Activated CD4-positive, alpha-beta T cell treated with anti-CD3 and anti-CD28 coated beads, Interleukin-2, amount 50 U/mL, for 24 hours (primary cell): ENCODE measurements around the gene SH3BP4.

Experiments
- DNase-seq, 2 donors: peaks; one replicate each; pipeline ENCODE4 v3.0.0-alpha.2; 2020; ENCODE audit warnings: low read depth in 1 of 2, low spot score in 1 of 2

SH3BP4 gene

DNA sequence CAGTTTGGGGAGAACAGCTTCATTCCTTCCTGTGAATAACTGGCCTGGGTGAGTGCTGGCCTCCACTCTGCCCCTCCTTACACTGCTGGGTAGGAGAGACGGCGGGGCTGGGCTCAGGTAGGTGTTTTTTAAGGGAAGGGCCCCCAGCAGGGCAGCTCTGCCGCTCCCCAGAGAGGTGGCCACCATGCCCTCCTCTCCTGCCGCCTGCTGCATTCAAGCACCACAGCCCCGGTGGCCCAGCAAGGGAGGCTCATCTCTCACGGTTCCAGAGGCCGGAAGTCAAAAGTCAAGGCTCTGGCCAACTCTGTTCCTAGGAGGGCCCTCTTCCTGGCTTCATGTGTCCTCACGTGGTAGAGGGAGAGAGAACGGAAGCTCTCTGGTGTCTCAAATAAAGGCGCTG is 81.1 kb downstream of the SH3BP4 start:
- DNase-seq = no peak

- DNase-seq = no peak
Measured at GRCh38 chr2:235034265-235035118, 82.7 kb downstream of the SH3BP4 start.

DNA sequence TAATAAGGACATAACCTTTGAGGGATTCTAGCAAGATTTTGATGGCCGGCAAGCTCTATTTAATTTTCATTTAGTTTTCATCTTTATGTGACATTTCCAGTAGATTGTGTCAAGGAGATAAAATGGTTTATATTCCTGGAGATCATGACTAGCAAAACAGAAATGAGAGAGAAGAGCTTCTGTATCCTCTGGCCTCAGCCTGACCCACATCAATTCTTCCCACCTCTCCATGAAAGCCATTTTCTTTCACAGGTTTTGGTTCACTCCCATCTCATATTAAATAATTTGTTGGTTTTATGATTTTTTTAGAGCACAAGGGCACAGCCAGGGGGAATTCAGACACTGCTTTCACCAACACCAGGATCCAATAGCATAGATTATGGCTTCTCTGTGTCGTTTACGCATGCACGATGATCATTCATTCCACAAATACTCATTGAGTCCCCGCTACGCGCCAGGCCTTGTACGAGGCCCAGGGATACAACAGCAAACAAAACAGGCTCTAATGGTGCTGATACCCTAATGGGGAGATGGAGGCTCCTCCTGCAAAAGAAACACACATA is 85.9 kb downstream of the SH3BP4 start:
- DNase-seq = no peak

GRCh38 chr2:235041221-235041917 is 89.6 kb downstream of the SH3BP4 start:
- no peak for DNase-seq

GRCh38 chr2:235041918-235042575 is 90.2 kb downstream of the SH3BP4 start:
- DNase-seq = no peak

DNA sequence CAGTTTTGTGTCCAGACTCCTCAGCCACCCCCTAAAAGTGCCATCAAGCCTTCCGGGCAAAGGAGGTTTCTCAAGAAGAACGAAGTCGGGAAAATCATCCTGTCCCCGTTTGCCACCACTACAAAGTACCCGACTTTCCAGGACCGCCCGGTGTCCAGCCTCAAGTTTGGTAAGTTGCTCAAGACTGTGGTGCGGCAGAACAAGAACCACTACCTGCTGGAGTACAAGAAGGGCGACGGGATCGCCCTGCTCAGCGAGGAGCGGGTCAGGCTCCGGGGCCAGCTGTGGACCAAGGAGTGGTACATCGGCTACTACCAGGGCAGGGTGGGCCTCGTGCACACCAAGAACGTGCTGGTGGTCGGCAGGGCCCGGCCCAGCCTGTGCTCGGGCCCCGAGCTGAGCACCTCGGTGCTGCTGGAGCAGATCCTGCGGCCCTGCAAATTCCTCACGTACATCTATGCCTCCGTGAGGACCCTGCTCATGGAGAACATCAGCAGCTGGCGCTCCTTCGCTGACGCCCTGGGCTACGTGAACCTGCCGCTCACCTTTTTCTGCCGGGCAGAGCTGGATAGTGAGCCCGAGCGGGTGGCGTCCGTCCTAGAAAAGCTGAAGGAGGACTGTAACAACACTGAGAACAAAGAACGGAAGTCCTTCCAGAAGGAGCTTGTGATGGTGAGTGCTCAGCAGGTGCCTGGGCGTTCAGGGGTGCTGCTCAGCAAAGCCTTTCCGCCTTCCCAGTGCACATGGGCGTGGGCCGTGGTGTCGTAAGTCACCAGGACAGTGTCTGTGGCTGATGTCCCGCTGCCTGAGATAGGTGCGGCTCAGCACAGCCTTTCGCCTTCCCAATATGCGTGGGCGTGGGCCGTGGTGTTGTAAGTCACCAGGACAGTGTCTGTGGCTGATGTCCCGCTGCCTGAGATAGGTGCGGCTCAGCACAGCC is 91.0 kb downstream of the SH3BP4 start:
- no peak for DNase-seq

DNA sequence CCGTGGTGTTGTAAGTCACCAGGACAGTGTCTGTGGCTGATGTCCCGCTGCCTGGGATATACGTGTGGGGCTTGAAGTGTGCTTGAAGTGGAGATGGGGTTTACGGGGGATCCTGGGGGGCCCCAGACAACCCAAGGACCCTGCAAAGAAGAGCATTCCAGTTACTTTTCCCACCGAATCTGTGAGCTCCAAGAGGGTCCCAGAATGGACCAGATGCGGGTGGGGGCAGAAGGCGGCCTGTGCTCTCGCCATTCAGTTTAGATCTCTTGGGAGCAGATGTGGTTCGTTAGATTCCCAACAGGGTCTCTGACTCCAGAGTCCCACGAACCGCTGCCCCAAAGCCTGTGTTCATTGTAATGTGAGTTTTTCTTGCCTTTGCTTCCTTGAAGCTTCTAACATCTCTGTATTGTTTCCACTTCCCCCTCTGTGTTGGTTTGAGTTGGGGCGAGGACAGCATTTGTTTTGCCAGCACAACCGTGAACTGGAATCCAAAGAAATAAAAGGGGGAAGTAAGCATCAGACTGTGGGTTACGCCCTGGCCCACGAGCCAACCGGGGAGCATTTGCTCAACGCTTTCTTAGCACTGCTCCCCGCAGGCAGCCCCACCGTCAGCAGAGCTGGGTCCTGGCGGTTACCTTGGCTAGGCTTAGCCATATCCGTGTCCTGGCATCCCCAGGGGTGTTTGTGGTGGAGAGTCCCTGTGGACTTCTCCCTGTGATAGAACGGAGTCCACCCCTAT is 92.1 kb downstream of the SH3BP4 start:
- no peak for DNase-seq

- DNase-seq = no peak
Measured at GRCh38 chr2:235044501-235045271, 92.9 kb downstream of the SH3BP4 start.

- no peak for DNase-seq
Measured at GRCh38 chr2:235045336-235045972, 93.6 kb downstream of the SH3BP4 start.

- no peak for DNase-seq
Measured at GRCh38 chr2:235045973-235046343, 94.1 kb downstream of the SH3BP4 start.

GRCh38 chr2:235046589-235046988 is 94.8 kb downstream of the SH3BP4 start:
- no peak for DNase-seq

GRCh38 chr2:235047171-235048160 is 95.6 kb downstream of the SH3BP4 start:
- no peak for DNase-seq

DNA sequence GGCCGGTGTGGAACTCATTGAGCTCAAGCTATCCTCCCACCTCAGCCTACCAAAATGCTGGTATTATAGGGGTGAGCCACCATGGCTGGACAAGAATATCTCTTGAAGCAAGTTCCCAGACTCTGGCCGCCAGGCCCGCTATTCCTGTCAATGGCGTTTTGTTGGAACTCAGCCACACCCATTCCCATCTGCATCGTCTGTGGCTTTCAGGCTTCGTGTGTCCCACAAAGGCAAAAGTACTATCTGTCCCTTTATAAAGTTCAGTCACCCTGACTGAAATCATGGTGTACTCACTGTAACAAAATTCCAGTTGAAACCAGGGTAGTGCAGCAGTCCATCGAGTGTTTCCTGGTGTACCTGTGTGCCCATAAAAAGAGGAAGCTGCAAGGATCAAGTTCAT is 96.7 kb downstream of the SH3BP4 start:
- no peak for DNase-seq

- no peak for DNase-seq
Measured at GRCh38 chr2:235049069-235049468, 97.3 kb downstream of the SH3BP4 start.

DNA sequence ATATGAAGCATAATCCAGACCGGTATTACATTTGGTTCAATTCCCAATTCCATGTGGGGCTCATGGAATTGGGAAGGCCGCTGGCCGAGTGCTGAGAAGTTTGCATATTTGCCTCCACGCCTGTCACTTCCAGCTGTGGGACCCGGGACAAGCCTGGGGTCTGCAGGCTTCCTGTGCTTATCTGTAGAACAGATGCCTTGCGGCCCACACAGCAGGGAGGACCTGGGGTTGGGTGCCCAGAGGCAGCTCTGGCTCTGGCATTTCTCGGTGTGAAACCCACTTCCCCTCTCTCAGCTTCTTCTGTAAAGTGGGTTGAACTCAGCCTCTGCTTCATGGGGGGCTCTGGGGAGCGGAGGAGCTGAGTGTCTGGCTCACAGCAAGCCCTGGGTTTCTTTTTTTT is 97.9 kb downstream of the SH3BP4 start:
- DNase-seq = no peak

DNA sequence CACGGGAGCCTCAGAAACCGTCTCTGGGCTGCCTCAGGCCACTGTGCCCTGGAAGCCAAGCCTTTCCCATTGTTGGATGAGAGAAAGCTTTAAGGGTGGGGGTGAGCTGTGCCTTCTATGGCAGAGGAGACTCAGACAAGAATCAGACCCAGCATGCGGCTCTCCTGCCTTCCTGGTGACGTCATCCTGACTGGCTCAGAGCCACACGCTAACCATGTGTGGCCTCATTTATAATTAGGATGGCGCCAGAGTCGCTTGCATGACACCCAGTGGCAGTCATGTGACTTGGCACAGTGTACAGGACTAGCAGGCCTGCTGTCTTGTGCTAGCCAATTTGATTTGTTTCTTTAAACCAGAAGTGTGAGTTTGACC is 99.1 kb downstream of the SH3BP4 start:
- no peak for DNase-seq

DNA sequence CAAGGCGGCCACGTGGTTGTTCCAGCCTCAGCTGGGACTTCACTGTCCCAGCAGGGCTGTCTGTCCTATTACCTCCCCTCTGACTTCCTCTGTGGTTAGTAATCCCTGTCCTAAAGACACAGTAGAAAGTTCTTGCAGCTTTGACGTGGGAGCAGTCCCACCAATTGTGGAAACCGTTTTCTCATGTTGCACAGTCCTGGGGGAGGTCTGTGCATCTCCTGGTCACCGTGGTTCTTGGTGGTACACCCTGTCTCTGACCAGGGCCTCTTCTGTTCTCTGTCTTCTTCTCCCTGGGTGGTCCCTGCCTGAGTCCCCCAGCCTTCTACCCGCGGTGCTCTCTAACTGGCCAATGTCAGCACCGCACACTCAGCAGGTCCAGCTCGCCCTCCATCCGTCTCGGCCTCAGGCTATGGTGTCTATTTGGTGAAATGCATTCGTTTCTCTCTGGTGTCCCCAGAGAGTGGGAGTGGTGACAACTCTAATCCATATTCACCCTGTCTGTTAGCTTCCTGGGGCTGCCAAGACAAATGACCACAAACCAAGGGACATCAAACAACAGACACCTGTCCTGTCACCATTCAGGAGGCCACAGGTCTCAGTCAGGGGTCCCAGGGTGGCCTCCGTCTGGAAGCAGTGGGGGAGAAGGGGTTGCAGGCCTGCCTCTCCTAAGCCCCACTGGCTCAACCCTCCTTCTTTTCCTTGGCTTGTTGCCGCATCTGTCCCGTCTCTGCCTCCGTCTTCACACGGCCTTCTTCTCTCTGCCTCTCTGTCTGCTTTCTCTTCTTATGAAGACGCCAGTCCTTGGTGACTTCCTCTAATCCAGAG is 99.8 kb downstream of the SH3BP4 start:
- no peak for DNase-seq
